AG09309 (cell line): Measurements from ENCODE around the gene ITIH4.

Source experiments
- DNase-seq: peaks from one replicate; pipeline ENCODE4 v3.0.0-alpha.2; 2010; ENCODE audit warnings: low read depth
- H3K4me3 ChIP-seq: 2 replicates; pipeline ENCODE4 v1.5.1; 2011; ENCODE audit warnings: mild to moderate bottlenecking, low read depth, low read length, moderate library complexity; ENCODE audit not compliant: control insufficient read depth
- CTCF ChIP-seq: IDR thresholded peaks from 2 replicates; pipeline ENCODE4 v1.5.1; 2011; ENCODE audit warnings: mild to moderate bottlenecking, low read depth, low read length, inconsistent platforms; ENCODE audit not compliant: insufficient read depth, control insufficient read depth; ENCODE audit errors: missing control alignments

The ITIH4 gene

GRCh38 chr3:52836471-52836845 lies 6.0 kb upstream of the ITIH4 start:
- TF ChIP-seq CTCF: no peak
- DNase-seq: no peak

GRCh38 chr3:52835766-52836470 lies 5.4 kb upstream of the ITIH4 start:
- no peak for TF ChIP-seq CTCF

More at GRCh38 chr3:52836471-52836845, 6.0 kb upstream of the ITIH4 start:
- no peak overlapping the region for H3K4me3 ChIP-seq

DNA sequence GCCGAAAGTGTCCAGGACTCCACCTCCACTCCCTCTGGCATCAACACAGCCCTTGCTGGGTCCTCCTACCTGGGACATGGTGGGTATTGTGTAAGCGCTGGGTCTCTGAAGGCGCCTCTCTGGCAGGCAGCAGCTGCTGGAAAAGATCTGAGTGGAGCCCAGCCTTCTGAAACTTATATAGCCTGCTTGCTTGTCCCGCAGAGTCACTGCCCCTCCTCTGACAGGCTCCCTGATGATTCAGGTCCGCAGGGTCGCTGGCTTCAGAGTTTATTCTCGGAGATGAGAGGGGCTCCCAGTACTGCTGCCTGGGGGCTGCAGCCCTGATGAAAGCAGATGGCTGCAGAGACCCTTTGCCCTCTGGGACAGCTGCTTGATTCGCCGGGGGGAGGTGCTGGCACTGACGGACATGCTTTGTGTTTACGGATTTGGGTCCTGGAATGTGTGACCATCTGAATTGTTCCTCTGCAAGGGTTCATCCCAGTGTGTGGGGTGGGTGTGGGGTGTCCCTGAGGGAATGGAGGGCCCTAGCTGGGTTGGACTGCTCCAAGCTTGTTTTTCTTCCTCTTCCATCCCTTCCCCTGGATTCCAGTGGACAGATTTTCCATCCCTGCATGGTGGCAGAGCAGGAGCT lies 4.5 kb upstream of the ITIH4 start, which contains the start of gene MUSTN1:
Gene MUSTN1, minus strand, starts transcription at position 149 of the 631 bp plus-strand sequence. Its CDS starts 71 bp downstream, at position 78.
- no peak for TF ChIP-seq CTCF
- no peak for DNase-seq
- no peak within 1 kb of the TSS for H3K4me3 ChIP-seq

More at GRCh38 chr3:52835766-52836470, 5.4 kb upstream of the ITIH4 start:
- H3K4me3 ChIP-seq: no peak overlapping the region
- no peak for DNase-seq

- no peak overlapping the region for H3K4me3 ChIP-seq
- TF ChIP-seq CTCF: no peak
- no peak for DNase-seq
Measured at GRCh38 chr3:52833202-52833601, 2.7 kb upstream of the ITIH4 start.

- peak; percentile 29 for DNase-seq
- no peak overlapping the region for H3K4me3 ChIP-seq
- no peak for TF ChIP-seq CTCF
Measured at GRCh38 chr3:52831500-52832301, 1.2 kb upstream of the ITIH4 start.

DNA sequence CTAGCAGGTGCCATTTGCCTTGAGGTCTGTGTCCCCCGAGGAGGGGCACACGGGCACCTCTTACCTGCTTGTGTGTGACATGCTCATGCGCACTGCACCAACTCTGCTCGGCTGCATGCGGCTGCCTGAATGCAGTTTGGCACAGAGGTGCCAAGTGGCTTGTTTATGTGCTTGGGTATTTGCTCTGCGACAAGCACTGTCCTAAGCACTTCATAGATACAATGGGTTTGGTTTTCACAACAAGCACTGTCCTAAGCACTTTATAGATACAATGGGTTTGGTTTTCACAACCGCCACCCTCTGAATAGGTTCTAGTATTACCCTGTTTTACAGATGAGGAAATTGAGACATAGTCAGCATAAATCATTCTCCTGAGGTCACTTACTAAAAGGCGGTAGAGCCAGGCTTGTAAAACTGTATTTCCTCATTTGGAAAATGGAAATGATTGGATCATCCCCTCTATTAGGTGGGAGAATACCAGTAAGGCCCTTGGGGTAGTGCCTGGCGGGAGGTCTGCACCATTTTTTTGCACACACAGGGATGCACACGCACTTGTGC lies 487 bp downstream of the ITIH4 start:
- TF ChIP-seq CTCF: no peak
- no peak for DNase-seq
- no peak overlapping the region for H3K4me3 ChIP-seq
